GM19043 (cell line): ENCODE data around the gene PLPPR3.

Experiments used
- ATAC-seq: cut with Tn5 transposase; IDR thresholded peaks from one replicate; pipeline ENCODE4 v1.9.1; 2021; ENCODE audit warnings: low read depth; ENCODE audit not compliant: unreplicated experiment

The PLPPR3 gene

GRCh38 chr19:821825-822503, at the start of gene PLPPR3:
PLPPR3 (minus strand) TSS chr19:821955; CDS start chr19:821559, 396 bp downstream.
- ATAC-seq: no peak

GRCh38 chr19:870963-871401, 49.2 kb upstream of the PLPPR3 start:
- no peak for ATAC-seq

- ATAC-seq: no peak
These were observed 48.6 kb upstream of the PLPPR3 start for GRCh38 chr19:870314-870713.

GRCh38 chr19:869245-870177, 47.8 kb upstream of the PLPPR3 start:
- ATAC-seq: no peak

- ATAC-seq: no peak
These were observed 46.9 kb upstream of the PLPPR3 start for GRCh38 chr19:868458-869244.

GRCh38 chr19:867855-868457, 46.2 kb upstream of the PLPPR3 start:
- no peak for ATAC-seq

GRCh38 chr19:867301-867793, 45.6 kb upstream of the PLPPR3 start:
- no peak for ATAC-seq

GRCh38 chr19:866769-867300, 45.1 kb upstream of the PLPPR3 start:
- ATAC-seq: no peak

GRCh38 chr19:863315-863620, 41.5 kb upstream of the PLPPR3 start:
- no peak for ATAC-seq

GRCh38 chr19:862581-863314, 41.0 kb upstream of the PLPPR3 start:
- ATAC-seq: no peak

GRCh38 chr19:861756-862580, 40.2 kb upstream of the PLPPR3 start:
- no peak for ATAC-seq

GRCh38 chr19:861141-861755, 39.5 kb upstream of the PLPPR3 start:
- no peak for ATAC-seq

- no peak for ATAC-seq
These were observed 37.4 kb upstream of the PLPPR3 start, which contains the start of gene CFD for GRCh38 chr19:858868-859843. CFD (plus strand) TSS chr19:859664; CDS start chr19:859690, 26 bp downstream.

GRCh38 chr19:858284-858683, 36.5 kb upstream of the PLPPR3 start:
- ATAC-seq: no peak

GRCh38 chr19:855566-856120, 33.9 kb upstream of the PLPPR3 start:
- ATAC-seq: no peak

- no peak for ATAC-seq
These were observed 33.4 kb upstream of the PLPPR3 start for GRCh38 chr19:855142-855541.

GRCh38 chr19:854549-854948, 32.8 kb upstream of the PLPPR3 start:
- no peak for ATAC-seq
